NB4 (cell line): Measurements from ENCODE around the gene LRR1.

Experiments
- DNase-seq: peaks from one replicate; pipeline ENCODE4 v3.0.0; 2010; ENCODE audit warnings: low read depth
- H3K4me3 ChIP-seq: one replicate; pipeline ENCODE4 v1.5.1; 2011; ENCODE audit warnings: mild to moderate bottlenecking, low read depth, low read length, moderate library complexity
- MYC ChIP-seq: IDR thresholded peaks from 2 replicates; pipeline ENCODE4 v1.6.1; 2011; ENCODE audit warnings: low read depth, low read length
- POLR2A ChIP-seq: IDR thresholded peaks from 2 replicates; pipeline ENCODE4 v1.6.1; 2011; ENCODE audit warnings: mild to moderate bottlenecking; ENCODE audit not compliant: insufficient read length; ENCODE audit errors: extremely low read depth
- TF ChIP-seq, protein P1 (sequence below): IDR thresholded peaks from one replicate; pipeline ENCODE4 v1.5.1; 2012; ENCODE audit warnings: low read depth, low read length
- TF ChIP-seq, protein P2 (sequence below): IDR thresholded peaks from 2 replicates; pipeline ENCODE4 v1.6.1; 2011; ENCODE audit warnings: low read depth, low read length

The LRR1 gene, protein sequence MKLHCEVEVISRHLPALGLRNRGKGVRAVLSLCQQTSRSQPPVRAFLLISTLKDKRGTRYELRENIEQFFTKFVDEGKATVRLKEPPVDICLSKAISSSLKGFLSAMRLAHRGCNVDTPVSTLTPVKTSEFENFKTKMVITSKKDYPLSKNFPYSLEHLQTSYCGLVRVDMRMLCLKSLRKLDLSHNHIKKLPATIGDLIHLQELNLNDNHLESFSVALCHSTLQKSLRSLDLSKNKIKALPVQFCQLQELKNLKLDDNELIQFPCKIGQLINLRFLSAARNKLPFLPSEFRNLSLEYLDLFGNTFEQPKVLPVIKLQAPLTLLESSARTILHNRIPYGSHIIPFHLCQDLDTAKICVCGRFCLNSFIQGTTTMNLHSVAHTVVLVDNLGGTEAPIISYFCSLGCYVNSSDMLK

DNA sequence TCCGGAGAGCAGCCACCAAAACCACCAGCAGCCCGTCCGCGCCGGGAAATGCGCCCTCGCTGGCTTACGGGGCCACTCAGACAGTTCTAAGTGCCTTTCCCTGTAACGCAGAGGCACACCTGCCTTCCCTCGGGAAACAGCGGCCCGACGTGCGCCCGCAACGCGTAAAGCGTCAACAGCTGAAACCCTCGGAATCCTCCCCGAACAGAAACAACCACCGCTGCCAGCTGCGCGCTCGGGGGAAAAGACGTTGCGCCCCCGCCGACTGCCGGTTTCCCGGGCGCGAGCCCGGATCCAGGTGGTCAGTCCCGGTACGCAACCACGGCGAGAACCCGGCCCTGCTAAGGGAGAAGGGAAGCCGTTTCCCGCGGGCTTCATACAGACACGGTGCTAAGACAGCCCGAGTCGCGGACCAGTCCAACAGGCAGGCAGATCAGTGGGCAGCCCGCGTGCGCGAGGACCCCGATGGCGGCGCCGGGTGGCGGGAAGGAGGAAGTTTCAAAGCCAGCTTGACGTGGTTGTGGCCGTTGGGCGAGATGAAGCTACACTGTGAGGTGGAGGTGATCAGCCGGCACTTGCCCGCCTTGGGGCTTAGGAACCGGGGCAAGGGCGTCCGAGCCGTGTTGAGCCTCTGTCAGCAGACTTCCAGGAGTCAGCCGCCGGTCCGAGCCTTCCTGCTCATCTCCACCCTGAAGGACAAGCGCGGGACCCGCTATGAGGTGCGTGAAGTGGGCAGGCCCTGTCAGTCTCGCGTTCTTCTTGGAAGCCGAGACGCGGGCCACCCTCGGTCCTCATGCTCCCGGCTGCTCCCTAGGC is at the start of gene LRR1:
Gene LRR1, plus strand, starts transcription at position 456 of the 816 bp plus-strand sequence. Its CDS starts 81 bp downstream, at position 537.
- TF ChIP-seq, protein P1, sequence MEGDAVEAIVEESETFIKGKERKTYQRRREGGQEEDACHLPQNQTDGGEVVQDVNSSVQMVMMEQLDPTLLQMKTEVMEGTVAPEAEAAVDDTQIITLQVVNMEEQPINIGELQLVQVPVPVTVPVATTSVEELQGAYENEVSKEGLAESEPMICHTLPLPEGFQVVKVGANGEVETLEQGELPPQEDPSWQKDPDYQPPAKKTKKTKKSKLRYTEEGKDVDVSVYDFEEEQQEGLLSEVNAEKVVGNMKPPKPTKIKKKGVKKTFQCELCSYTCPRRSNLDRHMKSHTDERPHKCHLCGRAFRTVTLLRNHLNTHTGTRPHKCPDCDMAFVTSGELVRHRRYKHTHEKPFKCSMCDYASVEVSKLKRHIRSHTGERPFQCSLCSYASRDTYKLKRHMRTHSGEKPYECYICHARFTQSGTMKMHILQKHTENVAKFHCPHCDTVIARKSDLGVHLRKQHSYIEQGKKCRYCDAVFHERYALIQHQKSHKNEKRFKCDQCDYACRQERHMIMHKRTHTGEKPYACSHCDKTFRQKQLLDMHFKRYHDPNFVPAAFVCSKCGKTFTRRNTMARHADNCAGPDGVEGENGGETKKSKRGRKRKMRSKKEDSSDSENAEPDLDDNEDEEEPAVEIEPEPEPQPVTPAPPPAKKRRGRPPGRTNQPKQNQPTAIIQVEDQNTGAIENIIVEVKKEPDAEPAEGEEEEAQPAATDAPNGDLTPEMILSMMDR: no peak
- TF ChIP-seq MYC (peak; percentile 71), POLR2A (peak; percentile 81)
- TF ChIP-seq, protein P2, sequence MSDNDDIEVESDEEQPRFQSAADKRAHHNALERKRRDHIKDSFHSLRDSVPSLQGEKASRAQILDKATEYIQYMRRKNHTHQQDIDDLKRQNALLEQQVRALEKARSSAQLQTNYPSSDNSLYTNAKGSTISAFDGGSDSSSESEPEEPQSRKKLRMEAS: peak; percentile 72; the same call in 1 of the 2 replicates
- H3K4me3 ChIP-seq: peak within 1 kb of the TSS; percentile 93
- DNase-seq: peak; percentile 91

DNA sequence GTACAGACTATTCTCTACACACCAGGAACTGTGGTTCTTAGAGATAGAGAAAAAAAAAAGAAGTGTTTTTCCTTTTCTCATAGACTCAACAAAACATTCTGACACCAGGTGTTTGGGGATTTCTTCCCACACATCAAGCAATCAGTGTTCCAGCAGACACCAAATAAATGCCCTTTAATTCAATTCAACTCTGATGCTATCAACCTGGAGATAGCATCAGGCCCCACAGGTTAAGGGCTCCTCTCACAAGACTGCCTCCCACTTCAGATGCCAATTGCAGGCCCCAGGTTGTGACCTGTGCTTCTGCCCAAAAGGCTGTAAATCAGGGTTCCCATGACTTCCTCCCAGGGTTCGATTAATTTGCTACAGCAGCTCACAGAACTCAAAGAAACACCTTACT is 49.3 kb upstream of the LRR1 start:
- H3K4me3 ChIP-seq: no peak overlapping the region
- TF ChIP-seq, protein P1: no peak
- no peak for TF ChIP-seq POLR2A
- TF ChIP-seq, protein P2: no peak
- TF ChIP-seq MYC: no peak
- no peak for DNase-seq

DNA sequence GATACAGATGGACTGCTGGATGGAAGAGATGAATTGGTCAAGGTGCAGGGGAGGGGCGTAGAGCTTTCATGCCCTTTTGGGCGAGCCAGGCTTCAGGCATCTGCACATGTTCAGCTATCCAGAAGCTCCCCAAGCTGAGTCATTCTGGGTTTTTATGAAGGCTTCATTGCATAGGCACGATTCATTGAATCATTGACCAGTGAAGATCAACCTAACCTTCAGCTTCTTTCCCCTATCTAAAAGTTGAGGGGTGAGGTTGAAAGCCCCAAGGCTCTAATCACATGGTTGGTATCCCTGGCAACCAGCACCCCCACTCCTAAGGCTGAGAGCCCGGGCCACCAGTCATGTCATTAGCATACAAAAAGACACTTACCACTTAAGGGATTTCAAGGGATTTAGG is 48.9 kb upstream of the LRR1 start:
- TF ChIP-seq, protein P1: no peak
- TF ChIP-seq MYC: no peak
- TF ChIP-seq, protein P2: no peak
- no peak for TF ChIP-seq POLR2A
- H3K4me3 ChIP-seq: no peak overlapping the region
- DNase-seq: no peak

DNA sequence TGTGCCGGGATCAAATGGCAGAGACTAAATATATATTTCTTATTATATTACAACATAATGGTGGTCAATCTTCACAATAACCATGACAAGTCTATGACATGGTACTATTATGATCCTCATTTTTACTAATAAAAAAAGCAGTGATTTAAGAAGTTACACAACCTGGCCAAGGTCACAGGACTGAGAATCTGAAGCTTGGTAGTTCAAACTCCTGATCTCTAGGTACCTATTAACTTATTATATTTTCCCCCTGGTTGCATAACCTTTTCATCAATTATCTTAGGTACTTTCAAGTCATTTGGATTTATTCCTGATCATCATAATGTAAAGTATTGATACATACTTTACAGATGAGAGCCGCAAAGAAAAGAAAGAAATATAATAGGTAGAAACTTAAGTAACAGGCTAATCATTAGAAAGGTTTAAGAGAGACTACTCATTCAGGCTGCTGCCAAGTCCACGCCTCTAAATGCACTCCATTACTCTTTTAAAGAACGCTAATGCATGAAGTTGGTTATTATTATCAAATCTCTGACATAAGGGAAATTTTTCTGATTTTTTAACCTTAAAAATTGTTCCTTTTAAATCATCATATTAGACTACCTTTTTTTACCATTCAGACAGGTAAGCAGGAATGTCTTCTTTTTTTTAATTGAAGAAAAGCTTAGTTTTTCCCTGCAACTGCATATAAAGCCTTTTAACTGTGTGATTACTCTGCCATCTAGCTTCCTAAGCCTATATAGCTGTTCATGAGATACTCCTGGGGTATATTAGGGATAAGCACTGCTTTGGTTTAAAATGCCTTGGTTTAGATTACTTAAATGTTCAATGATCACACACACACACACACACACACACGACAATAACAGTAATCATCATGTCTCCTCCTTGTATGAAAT is 48.2 kb upstream of the LRR1 start:
- H3K4me3 ChIP-seq: no peak overlapping the region
- no peak for TF ChIP-seq MYC
- TF ChIP-seq, protein P2: no peak
- DNase-seq: peak; percentile 11

DNA sequence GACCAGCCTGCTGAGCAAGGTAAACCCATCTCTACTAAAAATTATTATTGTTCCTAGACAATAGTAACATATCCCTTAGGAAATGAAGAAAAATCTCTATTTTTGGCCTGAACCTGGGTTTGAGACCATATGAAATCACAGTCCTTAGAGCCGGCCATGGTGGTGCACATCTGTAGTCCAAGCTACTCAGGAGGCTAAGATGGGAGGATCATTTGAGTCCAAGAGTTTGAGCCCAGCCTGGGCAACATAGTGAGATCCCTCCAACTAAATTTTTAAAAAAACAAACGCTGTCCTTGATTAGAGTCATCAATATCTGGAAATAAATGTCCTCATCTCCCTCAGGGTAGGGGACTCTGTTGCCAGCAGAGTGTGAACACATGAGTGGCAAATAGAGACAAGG is 47.2 kb upstream of the LRR1 start:
- TF ChIP-seq, protein P1: no peak
- TF ChIP-seq POLR2A (no peak), MYC (no peak)
- TF ChIP-seq, protein P2: no peak
- no peak overlapping the region for H3K4me3 ChIP-seq
- no peak for DNase-seq
